Psoas muscle (tissue), 8 donors: ENCODE data around the gene BARD1. TPM values are rescaled to one million over a fixed set of nuclear protein-coding genes. Genes with fewer than 3 reads are reported as not detected.

Experiments
- ATAC-seq, 4 donors: fragments of 200-7000 bp; cut with Tn5 transposase; one replicate each; pipeline ENCODE4 v1.9.1; 2020; ENCODE audit warnings: moderate library complexity in 3 of 4, mild to moderate bottlenecking in 2 of 4
- DNase-seq, 2 donors: peaks; one replicate each; pipeline ENCODE4 v3.0.0-alpha.2; 2020
- H3K27ac ChIP-seq: fragments of 200-600 bp; one replicate; pipeline ENCODE4 v1.8.0; 2022
- H3K27me3 ChIP-seq, 3 donors: fragments of 200-600 bp in 1 of 3; one replicate each; pipeline versions ENCODE4 v1.6.1 to v1.8.0; 2013 to 2022; ENCODE audit warnings: low read length in 2 of 3, mild to moderate bottlenecking in 2 of 3, moderate library complexity in 1 of 3; ENCODE audit not compliant: insufficient read depth in 3 of 3
- H3K36me3 ChIP-seq, 2 donors: fragments of 200-600 bp in 1 of 2; one replicate each; pipeline versions ENCODE4 v1.6.1 to v1.8.0; 2013 to 2022; ENCODE audit warnings: low read depth in 1 of 2, mild to moderate bottlenecking in 1 of 2, moderate library complexity in 1 of 2; ENCODE audit not compliant: insufficient read depth in 1 of 2
- H3K4me1 ChIP-seq: fragments of 200-600 bp; one replicate; pipeline ENCODE4 v1.8.0; 2022
- H3K4me3 ChIP-seq: fragments of 200-600 bp; one replicate; pipeline ENCODE4 v1.8.0; 2022; ENCODE audit warnings: mild to moderate bottlenecking
- H3K9me3 ChIP-seq: fragments of 200-600 bp; one replicate; pipeline ENCODE4 v1.8.0; 2022
- WGBS, 3 donors: extraction: QIAGEN DNeasy Blood & Tissue Kit; methylation state at CpG; one replicate each; pipeline versions ENCODE4 v1.1.6 to v1.1.7; 2013; 5-methylcytosine and 5-hydroxymethylcytosine counted together
- intact Hi-C, 2 donors: fragments of 100-400 bp; cut with DNase I; formaldehyde crosslinking; loops; one replicate each; pipeline versions ENCODE4 v1.11.0 to v1.14.2; 2022
- polyA plus RNA-seq, 3 donors: library from polyadenylated mRNA; stranded (reverse); fragments of 200-250 nt; gene quantifications; one replicate each; pipeline ENCODE4 v1.2.3, GENCODE V29; 2013
- total RNA-seq, 4 donors: library from RNA; stranded (reverse); fragmentation: NEBNext Ultra II Directional in 2 of 4; extraction: Animal tissue kit (Norgen Biotek cat#: 25700) in 2 of 4; gene quantifications; one replicate each; pipeline versions ENCODE4 v1.2.1 to v1.2.4, GENCODE V29; 2021 to 2023
- TF ChIP-seq, protein P1 (sequence below): fragments of 200-600 bp; IDR thresholded peaks from one replicate; pipeline ENCODE4 v1.8.0; 2022; ENCODE audit warnings: antibody characterized with exemption
- donor health status: healthy with polysubstance abuse.
- donor health status: DM: no; HTN: no; CAD: no; lungs with moderate emphysema.
- donor health status: Bipolar disorder and iron deficiency.
- donor health status: healthy.
- donor health status: DM: yes; HTN: yes; CAD: no.
- donor health status: DM: no; HTN: no; CAD: no.
- donor health status: DM: no; HTN: no; CAD: no.
- donor health status: DM: yes; HTN: yes; CAD: no.

The BARD1 gene
- total and polyA plus RNA-seq, 7 donors: 1.3 to 9.6 (median 6.0) TPM

DNA sequence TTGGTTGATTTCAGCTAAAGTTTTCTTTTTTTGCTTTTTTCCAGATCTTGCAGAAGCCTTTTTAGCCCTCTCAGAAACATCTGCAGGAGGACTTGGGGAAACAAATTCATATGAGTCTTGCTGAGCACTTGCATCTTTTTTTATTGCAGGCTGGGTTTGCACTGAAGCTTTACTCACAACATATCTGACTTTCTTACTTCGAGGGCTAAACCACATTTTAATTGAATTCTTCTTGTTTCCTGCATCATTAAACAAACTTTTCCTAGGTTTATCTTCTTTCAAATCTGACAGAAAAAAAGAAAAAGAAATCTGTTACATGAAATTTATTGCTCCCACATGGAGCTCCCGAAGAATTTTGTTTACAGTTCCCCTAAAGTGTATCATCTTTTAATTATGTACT lies 28.3 kb downstream of the BARD1 start:
- TF ChIP-seq, protein P1, sequence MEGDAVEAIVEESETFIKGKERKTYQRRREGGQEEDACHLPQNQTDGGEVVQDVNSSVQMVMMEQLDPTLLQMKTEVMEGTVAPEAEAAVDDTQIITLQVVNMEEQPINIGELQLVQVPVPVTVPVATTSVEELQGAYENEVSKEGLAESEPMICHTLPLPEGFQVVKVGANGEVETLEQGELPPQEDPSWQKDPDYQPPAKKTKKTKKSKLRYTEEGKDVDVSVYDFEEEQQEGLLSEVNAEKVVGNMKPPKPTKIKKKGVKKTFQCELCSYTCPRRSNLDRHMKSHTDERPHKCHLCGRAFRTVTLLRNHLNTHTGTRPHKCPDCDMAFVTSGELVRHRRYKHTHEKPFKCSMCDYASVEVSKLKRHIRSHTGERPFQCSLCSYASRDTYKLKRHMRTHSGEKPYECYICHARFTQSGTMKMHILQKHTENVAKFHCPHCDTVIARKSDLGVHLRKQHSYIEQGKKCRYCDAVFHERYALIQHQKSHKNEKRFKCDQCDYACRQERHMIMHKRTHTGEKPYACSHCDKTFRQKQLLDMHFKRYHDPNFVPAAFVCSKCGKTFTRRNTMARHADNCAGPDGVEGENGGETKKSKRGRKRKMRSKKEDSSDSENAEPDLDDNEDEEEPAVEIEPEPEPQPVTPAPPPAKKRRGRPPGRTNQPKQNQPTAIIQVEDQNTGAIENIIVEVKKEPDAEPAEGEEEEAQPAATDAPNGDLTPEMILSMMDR: no peak
- no peaks in the 10 kb centered on the region for H3K27me3 ChIP-seq

DNA sequence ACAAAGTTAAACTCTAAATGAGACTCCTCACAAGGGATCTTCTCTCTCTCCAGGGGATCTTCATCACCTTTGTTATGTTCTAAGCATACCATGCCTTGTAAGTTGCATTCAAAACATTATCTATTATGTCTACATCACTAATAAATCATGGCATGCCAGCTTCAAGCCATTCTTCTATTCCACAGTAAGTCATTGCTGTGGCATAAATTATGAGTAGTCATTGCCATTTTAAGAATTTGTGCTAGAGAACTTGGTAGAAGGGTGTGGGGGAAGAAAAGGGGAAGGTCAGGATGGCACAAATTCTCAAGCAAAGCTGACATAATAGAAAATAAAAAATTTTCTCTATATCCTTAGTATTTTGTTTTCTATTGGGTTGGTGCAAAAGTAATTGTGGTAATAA lies 33.5 kb downstream of the BARD1 start:
- no peak overlapping the region for H3K27ac ChIP-seq
- H3K36me3 ChIP-seq: peaks cover 15 to 18% of the 10 kb centered on the region in 2 donors
- H3K4me3 ChIP-seq: no peak overlapping the region
- intact Hi-C loops: no loop called here
- ATAC-seq (no peak), DNase-seq (no peak)
- no peaks in the 10 kb centered on the region for H3K27me3 ChIP-seq
- TF ChIP-seq, protein P1: no peak
- no peaks in the 10 kb centered on the region for H3K4me1 ChIP-seq
- no peaks in the 10 kb centered on the region for H3K9me3 ChIP-seq

More for the DNA sequence above, 28.3 kb downstream of the BARD1 start:
- intact Hi-C loops: no loop called here
- DNase-seq (no peak), ATAC-seq (no peak)
- Histone ChIP-seq H3K4me3 (no peak overlapping the region), H3K36me3 (peaks cover 18 to 26% of the 10 kb centered on the region in 2 donors), H3K4me1 (no peaks in the 10 kb centered on the region), H3K9me3 (no peaks in the 10 kb centered on the region), H3K27ac (no peak overlapping the region)
- 91 to 98% (median 96%) methylated on average over 2 of the region's 2 CpGs for WGBS, 3 donors

DNA sequence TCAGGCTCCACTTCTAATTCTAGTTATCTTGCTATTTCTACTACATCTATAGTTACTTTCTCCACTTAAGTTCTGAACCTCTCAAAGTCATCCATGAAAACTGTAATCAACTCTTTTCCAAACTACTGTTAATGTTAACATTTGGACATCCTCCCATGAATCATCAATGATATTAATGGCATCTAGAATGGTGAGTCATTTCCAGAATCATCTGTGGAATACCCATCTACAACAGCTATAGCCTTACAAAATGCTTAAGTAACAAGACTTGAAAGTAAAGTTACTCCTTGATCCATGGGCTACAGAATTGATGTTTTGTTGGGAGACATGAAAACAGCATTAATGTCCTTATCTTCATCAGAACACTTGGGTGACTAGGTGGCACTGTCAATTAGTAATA lies 35.4 kb downstream of the BARD1 start:
- intact Hi-C loops: no loop called here
- no peak for ATAC-seq

DNA sequence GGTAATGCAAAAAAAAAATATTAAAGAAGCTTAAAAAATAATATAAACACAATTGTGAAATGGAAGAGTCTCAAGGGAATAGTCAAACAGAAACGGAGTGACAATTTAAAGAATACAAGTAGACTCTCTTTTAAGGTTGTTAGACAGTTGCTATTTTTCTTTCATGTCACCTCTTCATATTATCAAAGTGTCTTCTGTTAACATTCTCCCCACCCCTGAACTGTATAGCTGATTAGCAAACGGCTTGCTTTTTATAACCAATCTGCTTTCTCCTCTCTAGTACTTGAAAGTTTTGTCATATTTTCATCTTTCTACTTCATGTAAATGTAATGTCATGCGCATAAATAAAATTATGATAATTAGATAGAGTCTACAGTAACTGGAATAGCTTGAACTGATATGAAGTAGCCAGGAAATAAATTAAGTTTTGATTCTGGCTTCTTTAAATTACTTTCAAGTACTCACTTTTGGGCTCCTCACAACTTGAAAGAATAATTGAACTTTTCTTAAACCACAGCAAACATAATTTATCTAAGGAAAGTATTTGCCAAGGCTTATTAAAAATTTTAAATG lies 37.0 kb downstream of the BARD1 start:
- intact Hi-C loops: no loop called here
- 52 to 81% (median 59%) methylated on average over 3 of the region's 3 CpGs for WGBS, 3 donors
- Histone ChIP-seq H3K27ac (no peak overlapping the region), H3K4me1 (no peaks in the 10 kb centered on the region), H3K36me3 (peaks cover 0 to 13% of the 10 kb centered on the region in 2 donors), H3K9me3 (no peaks in the 10 kb centered on the region), H3K4me3 (no peak overlapping the region), H3K27me3 (no peaks in the 10 kb centered on the region)
- no peak for DNase-seq
- ATAC-seq: no peak
- TF ChIP-seq, protein P1: no peak

More for the DNA sequence above, 35.4 kb downstream of the BARD1 start:
- Histone ChIP-seq H3K4me1 (no peaks in the 10 kb centered on the region), H3K27me3 (no peaks in the 10 kb centered on the region), H3K36me3 (no peaks in the 10 kb centered on the region), H3K4me3 (no peak overlapping the region), H3K27ac (no peak overlapping the region), H3K9me3 (no peaks in the 10 kb centered on the region)
- TF ChIP-seq, protein P1: no peak
- no peak for DNase-seq

DNA sequence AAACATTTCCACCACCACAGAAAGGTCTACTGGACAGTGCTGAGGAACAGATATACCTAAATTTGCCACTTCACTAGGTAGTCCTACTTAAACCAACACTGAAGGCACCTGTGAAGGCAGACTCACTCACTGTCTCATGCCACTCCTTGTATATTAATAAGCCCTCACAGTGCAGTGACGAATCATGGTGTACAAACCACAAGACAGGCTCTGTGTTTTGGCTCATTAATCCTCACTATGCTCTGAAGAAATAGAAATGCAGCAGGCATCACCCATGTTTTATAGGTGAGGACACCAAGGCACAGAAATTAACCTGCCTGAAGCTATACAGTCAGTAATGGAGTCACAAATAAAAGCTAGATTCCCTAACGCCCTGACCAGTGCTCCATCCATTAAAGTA lies 44.3 kb downstream of the BARD1 start:
- intact Hi-C loops: no loop called here
- H3K36me3 ChIP-seq: peaks cover 0 to 57% of the 10 kb centered on the region in 2 donors
- H3K4me3 ChIP-seq: no peak overlapping the region
- 94 to 97% (median 96%) methylated on average over 2 of the region's 2 CpGs for WGBS, 3 donors
- H3K4me1 ChIP-seq: no peaks in the 10 kb centered on the region
- ATAC-seq (no peak), DNase-seq (no peak)
- H3K9me3 ChIP-seq: no peaks in the 10 kb centered on the region
- TF ChIP-seq, protein P1: no peak
- no peak overlapping the region for H3K27ac ChIP-seq
- no peaks in the 10 kb centered on the region for H3K27me3 ChIP-seq
